GM12873 (cell line): Measurements from ENCODE around the gene NBAS.

Experiments
- TF ChIP-seq, protein P1 (sequence below): IDR thresholded peaks from 2 replicates; pipeline ENCODE4 v1.5.1; 2012; ENCODE audit warnings: low read depth, mild to moderate bottlenecking, moderate library complexity, low read length, control low read depth; ENCODE audit not compliant: insufficient read depth; ENCODE audit errors: missing control alignments

Gene NBAS

DNA sequence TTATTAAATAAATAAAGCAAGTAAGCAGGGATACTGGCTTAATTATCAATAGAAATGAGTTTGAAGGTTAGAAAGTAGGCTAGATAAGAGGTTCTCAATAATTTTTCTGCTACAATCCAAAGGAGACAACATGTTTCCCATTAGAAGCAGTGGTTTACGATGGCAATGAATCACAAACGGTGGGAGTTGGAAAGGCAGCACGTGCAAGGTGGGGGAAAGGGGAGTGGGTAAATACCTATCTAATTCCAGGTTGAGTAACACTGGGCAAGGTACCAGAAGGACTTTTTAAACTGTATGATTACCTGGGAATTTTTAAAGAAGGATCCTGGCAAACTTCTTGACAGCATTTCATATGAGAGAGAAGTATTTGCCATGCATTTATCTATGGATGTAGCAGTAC lies 289.9 kb downstream of the NBAS start:
- TF ChIP-seq, protein P1, sequence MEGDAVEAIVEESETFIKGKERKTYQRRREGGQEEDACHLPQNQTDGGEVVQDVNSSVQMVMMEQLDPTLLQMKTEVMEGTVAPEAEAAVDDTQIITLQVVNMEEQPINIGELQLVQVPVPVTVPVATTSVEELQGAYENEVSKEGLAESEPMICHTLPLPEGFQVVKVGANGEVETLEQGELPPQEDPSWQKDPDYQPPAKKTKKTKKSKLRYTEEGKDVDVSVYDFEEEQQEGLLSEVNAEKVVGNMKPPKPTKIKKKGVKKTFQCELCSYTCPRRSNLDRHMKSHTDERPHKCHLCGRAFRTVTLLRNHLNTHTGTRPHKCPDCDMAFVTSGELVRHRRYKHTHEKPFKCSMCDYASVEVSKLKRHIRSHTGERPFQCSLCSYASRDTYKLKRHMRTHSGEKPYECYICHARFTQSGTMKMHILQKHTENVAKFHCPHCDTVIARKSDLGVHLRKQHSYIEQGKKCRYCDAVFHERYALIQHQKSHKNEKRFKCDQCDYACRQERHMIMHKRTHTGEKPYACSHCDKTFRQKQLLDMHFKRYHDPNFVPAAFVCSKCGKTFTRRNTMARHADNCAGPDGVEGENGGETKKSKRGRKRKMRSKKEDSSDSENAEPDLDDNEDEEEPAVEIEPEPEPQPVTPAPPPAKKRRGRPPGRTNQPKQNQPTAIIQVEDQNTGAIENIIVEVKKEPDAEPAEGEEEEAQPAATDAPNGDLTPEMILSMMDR = no peak

DNA sequence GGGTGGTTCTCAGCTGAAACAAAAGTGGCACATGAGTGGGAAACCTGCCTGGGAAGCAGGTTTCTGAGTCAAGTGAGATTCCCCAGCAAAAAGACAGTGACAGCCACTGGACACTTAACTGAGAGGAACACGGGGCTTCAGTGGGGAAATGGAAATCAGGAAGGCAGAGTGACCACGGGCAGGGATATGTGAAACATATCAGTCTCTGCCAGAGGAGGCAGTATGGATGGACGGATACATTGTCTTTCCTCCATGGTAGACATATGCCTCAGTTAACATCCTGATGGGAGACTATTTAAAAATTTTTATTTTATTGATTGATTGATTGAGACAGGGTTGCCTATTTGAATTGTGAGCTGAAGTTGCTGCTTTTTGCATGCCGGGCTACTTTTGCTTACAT lies 292.1 kb downstream of the NBAS start:
- TF ChIP-seq, protein P1 = no peak

DNA sequence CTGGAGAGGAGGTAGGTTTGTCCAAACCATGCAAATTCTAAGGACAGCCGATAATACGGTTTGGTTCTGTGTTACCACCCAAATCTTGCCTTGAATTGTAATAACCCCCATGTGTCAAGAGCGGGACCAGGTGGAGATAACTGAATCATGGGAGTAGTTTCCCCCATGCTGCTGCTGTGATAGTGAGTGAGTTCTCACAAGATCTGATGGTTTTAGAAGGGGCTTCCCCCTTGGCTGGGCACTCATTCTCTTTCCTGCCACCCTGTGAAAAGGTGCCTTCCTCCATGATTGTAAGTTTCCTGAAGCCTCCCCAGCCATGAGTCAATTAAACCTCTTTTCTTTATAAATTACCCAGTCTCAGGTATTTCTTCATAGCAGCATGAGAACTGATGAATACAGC lies 295.2 kb downstream of the NBAS start:
- TF ChIP-seq, protein P1 = no peak

DNA sequence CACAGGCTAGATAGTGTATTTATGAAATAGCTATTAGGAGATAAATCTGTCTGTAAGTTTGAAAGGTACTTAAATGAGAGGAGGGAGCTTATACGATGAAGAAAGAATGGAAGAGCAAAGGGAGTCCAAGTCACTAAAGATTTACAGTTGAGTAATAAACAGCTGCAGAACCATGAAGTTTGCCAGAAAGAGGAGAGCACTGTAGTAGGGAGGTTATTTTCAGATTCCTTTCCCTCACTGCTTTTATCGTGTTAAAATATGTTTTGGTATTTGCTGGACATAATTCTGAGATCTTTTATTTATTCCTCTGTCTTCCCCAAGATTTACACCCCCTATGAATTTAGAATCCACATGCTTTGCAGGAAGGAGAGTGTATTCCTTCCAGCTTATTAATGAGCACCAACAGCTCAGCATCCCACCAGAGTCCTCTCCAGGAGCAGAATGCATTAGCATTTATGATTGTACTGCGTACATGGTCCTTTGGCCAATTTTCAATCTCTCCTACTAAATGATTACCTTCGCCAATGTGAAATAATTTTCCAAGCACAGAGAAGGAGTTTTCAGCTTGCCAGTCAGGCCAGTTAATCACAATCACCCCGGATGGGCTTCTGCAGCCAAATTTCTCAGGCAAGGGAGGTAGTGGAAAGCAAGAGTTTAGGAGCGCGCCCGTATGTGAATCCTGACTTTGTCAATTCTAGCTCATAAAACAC lies 297.0 kb downstream of the NBAS start:
- TF ChIP-seq, protein P1 = no peak

DNA sequence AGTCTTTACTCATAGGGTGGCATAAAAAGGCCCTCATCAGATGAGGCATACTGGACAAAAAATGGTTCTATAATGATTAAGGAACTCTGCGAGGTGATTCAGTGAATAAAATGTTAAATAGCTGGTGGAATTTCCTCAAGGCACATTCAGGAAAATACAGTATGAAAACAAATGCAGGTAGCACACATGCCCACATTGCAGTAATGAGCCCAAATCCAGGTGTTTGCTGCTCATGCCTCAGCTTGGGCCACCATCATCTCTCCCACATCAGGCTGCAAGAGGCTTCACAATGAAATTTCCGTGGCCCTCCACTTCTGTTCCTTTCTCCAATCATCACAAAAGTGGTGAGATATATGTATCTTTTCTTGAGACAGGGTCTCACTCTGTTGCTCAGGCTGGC lies 298.3 kb downstream of the NBAS start:
- TF ChIP-seq, protein P1 = no peak

DNA sequence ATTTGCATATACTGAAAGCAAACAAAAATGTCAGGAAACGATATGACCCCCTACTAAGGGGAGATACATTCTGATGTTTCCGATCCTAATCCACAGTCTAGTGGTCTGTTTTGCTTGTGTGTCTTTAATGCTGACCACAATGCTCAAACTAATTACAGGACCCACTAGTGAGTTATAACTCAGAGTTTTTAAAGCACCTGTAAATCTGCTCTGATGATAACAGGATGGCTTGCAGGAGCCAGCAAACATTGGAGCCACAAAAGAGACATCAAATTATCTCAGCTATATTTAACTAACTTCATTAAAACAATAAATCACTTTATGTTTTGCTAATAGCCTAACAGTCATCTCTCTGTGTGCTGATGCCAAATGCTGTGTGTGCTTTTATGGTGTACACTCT lies 300.3 kb downstream of the NBAS start:
- TF ChIP-seq, protein P1 = no peak

DNA sequence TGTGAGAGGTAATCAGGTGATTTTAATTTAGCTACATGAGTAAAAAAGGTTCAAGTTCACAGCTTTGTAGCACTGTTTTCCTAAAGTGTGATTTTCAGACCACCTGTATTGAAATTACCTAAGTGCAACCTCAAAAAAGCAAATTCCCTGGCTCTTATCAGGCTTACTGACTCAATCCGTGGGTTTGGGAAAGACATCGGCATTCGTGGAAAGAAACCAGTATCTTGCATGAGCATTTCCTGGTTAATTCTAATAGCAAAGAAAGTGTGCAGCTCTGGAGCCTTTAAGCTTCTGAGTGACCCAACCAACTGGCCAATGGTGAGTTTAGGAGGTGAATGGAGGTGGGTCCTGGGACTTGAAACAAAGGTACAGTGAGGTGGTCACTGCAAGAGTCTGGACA lies 300.9 kb downstream of the NBAS start:
- TF ChIP-seq, protein P1 = no peak
